Large intestine (tissue), 3 donors: Measurements from ENCODE around the gene CHST3. TPM values are rescaled to one million over a fixed set of nuclear protein-coding genes. Genes with fewer than 3 reads are reported as not detected.
"Not testable (repeated sequence)": the region's sequence is repeated elsewhere in the genome, so short reads cannot be mapped to it uniquely, and the experiment has no call there.

Experiments used
- DNase-seq, 2 donors: peaks; one replicate each; pipeline versions ENCODE4 v3.0.0 to v3.0.0-alpha.2; 2013
- H3K27ac ChIP-seq: one replicate; pipeline ENCODE4 v1.5.1; 2013; ENCODE audit warnings: low read length
- H3K27me3 ChIP-seq: 2 replicates; pipeline ENCODE4 v1.6.1; 2013; ENCODE audit warnings: low read length; ENCODE audit not compliant: control insufficient read depth, insufficient read depth
- H3K36me3 ChIP-seq: 2 replicates; pipeline ENCODE4 v1.6.1; 2013; ENCODE audit warnings: low read length; ENCODE audit not compliant: control insufficient read depth, insufficient read depth
- H3K4me1 ChIP-seq: one replicate; pipeline ENCODE4 v1.6.1; 2013; ENCODE audit warnings: low read length; ENCODE audit not compliant: control insufficient read depth, insufficient read depth
- H3K4me3 ChIP-seq: one replicate; pipeline ENCODE4 v1.5.1; 2013; ENCODE audit warnings: low read length
- H3K9me3 ChIP-seq: one replicate; pipeline ENCODE4 v1.6.1; 2013; ENCODE audit warnings: mild to moderate bottlenecking, low read depth, low read length, moderate library complexity; ENCODE audit not compliant: control insufficient read depth
- WGBS: methylation state at CpG from one replicate; pipeline ENCODE4 v1.1.5; 2013; ENCODE audit warnings: low lambda C conversion rate; ENCODE audit not compliant: insufficient coverage; 5-methylcytosine and 5-hydroxymethylcytosine counted together
- polyA plus RNA-seq: library from polyadenylated mRNA; unstranded; fragments of 120-200 nt; gene quantifications from one replicate; pipeline ENCODE4 v1.2.1, GENCODE V29; 2013

CHST3 gene
- polyA plus RNA-seq, 1 donor: 4.7 TPM

DNA sequence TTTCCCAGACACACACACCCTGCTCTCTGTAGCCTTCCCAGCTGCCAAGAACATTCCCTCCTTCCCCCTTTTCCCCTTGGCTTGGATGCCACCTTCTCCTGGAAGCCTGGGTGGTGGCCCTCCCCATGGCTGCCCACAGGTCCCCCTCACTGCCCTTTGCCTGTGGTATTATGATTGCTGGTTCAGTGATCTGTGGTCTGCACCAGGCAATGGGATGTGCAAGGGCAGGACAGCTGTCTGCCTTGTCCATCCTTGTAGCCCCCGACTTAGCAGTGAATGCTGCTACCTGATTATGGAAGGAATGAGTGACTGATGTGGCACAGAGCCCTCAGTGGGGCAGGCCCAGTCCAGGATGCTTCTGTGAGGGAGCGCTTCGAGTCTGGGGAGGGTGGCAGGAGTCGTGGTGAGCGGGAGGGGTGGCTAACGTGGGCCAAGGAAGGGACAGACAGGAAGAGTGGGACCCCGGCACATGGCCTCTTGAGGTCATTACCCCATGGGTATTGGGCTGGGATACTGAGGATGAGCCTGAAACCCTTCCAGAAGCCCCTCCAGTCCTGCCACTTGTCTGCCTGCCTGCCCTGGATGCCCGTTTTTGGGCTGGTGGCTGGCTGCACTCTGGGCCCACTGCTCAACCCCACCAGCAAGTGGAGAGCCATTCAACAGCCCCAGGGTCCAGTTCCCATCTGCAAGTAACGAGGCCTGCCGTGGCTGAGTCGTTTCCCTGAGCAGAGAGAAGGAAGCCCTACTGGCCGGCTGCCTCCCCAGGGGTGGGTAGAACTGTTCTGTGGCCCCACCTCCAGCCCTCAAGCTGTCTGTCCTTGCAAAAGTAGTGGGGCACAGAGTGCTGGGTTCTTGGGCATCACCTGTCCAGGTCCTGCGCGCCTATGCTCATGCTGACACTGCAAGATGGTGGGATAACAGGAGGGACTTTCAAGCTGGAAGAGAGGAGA, 8.8 kb downstream of the CHST3 start:
- DNase-seq: no peak
- WGBS: no CpG with 5 or more reads among the region's 14 CpGs
- peaks cover 2% of the 10 kb centered on the region for H3K4me1 ChIP-seq
- no peak overlapping the region for H3K27ac ChIP-seq
- no peaks in the 10 kb centered on the region for H3K36me3 ChIP-seq
- no peak overlapping the region for H3K4me3 ChIP-seq
- no peaks in the 10 kb centered on the region for H3K27me3 ChIP-seq
- no peaks in the 10 kb centered on the region for H3K9me3 ChIP-seq

DNA sequence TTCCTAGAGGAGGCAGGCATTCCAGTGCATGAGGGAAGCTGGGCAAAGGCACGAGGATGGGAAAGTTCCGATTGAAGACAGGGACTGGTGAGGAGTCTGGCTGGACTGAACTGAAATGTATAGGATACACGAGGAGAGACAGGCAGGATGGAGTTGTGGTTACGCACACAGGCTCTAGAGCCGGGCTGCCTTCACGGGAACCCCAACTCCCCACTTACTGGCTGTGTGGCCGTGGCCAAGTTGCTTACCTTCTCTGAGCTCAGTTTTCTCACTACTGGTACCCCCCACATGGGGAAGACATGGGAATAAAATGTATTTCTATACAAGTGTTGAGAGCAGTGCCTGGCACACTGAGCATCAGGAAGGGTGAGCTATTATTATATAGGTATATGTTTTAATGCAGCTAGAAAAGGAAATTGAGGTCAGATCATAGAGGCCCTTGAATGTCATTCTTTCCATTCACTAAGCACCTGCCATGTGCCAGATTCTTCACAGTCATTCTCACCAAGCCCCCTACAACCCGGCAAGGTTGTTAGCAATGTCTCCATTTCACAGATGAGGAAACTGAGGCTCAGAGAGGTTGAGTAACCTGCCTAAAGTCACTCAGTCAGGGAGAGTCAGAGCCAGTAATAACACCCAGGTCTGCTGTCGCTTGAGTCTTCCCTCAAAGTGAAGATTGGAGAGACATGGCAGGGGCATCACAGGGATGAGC, 9.7 kb downstream of the CHST3 start:
- Histone ChIP-seq H3K4me3 (no peak overlapping the region), H3K9me3 (no peaks in the 10 kb centered on the region), H3K27me3 (no peaks in the 10 kb centered on the region), H3K36me3 (no peaks in the 10 kb centered on the region), H3K4me1 (peaks cover 2% of the 10 kb centered on the region), H3K27ac (no peak overlapping the region)
- WGBS: no CpG with 5 or more reads among the region's 9 CpGs
- DNase-seq: no peak

DNA sequence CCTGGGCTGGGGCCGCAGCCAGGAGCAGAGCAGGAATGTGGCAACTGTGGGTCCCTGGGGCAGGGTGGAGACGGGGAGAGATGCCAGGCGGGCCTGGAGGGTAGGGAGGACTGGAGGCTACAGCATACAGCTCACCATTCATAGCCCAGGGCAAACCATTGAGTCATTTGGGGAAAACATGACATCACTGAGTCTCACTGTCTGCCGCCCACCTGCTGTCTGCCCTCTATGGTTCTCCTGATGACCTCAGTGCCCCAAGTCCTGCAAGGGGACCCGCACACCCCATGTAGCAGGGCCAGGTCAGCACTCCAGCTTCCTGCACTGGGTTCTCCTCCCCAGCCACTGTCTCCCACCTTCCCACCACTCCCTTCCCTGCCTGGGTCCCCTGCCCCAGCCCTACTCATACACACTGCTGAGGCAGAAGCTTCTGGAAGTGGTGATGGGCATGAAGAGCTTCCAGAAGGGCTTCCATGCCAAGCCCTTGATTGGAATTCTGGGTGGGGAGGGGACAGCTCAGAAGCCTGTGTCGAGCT, 10.4 kb downstream of the CHST3 start:
- WGBS: no CpG with 5 or more reads among the region's 6 CpGs

DNA sequence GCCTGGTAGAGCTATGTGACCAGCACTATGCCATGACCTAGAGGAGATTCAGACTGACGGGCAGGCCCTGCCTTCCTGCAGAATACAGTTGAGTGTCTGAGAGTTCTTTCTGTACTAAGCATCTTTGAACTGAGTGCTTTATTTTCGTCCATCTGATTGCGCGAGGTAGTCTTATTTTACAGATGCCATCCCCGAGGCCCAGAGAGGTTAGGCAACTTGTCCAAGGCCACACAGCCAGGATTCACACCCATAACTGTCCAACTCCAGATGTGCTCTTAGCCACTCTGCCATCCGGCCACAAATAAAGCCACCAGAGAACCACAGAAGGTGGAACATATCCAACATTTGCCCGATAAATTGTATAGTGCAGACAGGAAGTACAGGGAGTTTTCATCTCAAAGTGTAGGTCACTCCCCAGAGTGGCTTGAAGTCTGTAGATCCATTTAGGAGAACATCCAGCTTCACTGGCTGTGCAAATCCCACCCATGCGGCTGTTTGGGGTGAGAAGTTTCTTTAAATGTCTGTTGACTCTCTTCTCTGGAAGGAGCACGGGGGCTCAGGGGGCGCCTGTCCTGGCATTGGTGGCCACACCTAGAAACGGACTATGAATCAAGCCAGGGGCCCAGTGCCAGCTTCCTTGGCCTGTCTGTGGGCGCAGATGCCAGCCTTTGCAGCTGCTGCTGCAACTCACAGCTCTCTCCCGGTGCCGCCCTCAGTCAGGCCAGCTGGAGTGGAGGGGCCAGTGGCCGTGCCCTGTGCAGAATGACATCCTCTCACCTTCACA, 11.1 kb downstream of the CHST3 start:
- no peaks in the 10 kb centered on the region for H3K27me3 ChIP-seq
- no peaks in the 10 kb centered on the region for H3K9me3 ChIP-seq
- no peaks in the 10 kb centered on the region for H3K36me3 ChIP-seq
- H3K27ac ChIP-seq: no peak overlapping the region
- WGBS: no CpG with 5 or more reads among the region's 15 CpGs
- H3K4me1 ChIP-seq: peaks cover 2% of the 10 kb centered on the region
- no peak overlapping the region for H3K4me3 ChIP-seq
- no peak for DNase-seq

More for the DNA sequence above, 10.4 kb downstream of the CHST3 start:
- no peak overlapping the region for H3K4me3 ChIP-seq
- no peak for DNase-seq
- no peaks in the 10 kb centered on the region for H3K27me3 ChIP-seq
- H3K27ac ChIP-seq: no peak overlapping the region
- H3K36me3 ChIP-seq: no peaks in the 10 kb centered on the region
- peaks cover 2% of the 10 kb centered on the region for H3K4me1 ChIP-seq
- H3K9me3 ChIP-seq: no peaks in the 10 kb centered on the region

DNA sequence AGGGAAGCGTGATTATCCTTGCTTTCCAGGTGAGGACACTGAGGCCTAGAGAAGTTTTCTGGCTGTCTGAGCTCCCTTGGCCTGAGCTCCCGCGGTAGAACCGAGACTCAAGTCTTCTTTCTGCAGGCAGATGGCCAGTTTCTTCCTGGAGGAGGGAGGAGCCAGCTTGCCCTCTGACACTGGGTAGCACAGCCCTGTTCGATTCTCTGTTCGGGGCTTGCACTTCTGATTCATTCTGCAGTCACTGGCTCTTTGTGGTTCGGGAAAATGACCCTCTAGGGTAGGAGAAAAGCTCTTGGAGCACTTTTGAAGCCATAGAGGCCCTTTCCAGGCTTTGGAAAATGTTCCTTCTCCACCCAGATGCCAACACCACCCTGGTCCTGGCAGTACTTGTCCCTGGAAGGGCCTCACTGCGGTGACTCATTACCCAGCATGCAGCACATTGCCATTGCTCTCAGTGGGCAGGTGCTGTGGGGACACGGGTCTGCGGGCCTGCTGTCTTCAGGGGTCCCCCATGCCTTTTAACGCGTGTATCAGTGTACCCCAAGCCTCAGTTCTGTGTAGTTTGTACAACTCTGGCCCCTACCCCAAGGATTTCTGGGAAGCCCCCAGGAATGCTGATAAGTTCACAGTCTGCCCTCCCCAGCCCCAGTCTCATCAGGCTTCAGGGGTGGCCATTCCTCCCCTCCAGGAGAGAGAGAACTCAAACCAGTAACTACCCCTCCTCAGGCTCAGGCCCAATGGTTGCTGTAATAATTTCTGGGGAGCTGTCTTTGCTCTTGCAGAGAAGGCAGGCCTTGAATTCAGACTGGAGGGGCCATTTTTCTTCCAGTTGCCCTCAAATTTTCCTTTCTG, 11.9 kb downstream of the CHST3 start:
- Histone ChIP-seq H3K9me3 (no peaks in the 10 kb centered on the region), H3K4me3 (no peak overlapping the region), H3K36me3 (no peaks in the 10 kb centered on the region), H3K4me1 (peaks cover 2% of the 10 kb centered on the region), H3K27me3 (no peaks in the 10 kb centered on the region), H3K27ac (no peak overlapping the region)
- WGBS: no CpG with 5 or more reads among the region's 12 CpGs
- DNase-seq: no peak

DNA sequence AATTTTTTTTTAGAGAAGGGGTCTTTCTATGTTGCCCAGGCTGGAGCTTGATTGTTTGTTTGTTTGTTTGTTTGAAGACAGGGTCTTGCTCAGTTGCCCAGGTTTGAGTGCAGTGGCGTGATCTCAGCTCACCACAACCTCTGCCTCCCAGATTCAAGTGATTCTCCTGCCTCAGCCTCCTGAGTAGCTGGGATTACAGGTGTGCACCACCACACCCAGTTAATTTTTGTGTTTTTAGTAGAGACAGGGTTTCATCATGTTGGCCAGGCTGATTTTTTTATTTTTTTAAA, 13.4 kb downstream of the CHST3 start:
- H3K36me3 ChIP-seq, H3K4me1 ChIP-seq, H3K27me3 ChIP-seq, H3K4me3 ChIP-seq, H3K27ac ChIP-seq, DNase-seq, H3K9me3 ChIP-seq: not testable (repeated sequence)
- WGBS: no CpG with 5 or more reads among the region's 1 CpG

DNA sequence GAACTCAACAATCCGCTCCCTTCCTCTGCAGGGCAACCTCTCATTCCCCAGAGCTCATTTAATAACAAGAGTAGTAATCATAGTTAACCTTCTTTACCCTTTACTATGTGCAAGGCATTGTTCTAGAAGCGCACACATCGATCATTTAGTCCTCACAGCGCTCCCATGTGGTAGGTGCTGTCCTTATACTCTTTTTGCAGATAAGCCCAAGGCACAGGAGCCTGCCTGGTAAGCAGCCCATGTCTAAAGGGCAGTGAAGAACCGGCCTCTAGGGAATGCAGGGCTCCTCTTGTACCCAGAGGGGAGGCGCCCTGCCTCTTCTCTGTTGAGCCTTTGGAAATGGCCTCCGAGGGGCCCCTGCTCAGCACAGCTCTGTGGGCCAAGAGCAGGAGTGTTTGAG, 14.3 kb downstream of the CHST3 start:
- Histone ChIP-seq H3K9me3 (no peaks in the 10 kb centered on the region), H3K4me3 (no peak overlapping the region), H3K36me3 (no peaks in the 10 kb centered on the region), H3K27ac (no peak overlapping the region), H3K4me1 (peaks cover 5% of the 10 kb centered on the region), H3K27me3 (no peaks in the 10 kb centered on the region)
- DNase-seq: no peak
- 20% methylated on average over 1 of the region's 7 CpGs for WGBS

DNA sequence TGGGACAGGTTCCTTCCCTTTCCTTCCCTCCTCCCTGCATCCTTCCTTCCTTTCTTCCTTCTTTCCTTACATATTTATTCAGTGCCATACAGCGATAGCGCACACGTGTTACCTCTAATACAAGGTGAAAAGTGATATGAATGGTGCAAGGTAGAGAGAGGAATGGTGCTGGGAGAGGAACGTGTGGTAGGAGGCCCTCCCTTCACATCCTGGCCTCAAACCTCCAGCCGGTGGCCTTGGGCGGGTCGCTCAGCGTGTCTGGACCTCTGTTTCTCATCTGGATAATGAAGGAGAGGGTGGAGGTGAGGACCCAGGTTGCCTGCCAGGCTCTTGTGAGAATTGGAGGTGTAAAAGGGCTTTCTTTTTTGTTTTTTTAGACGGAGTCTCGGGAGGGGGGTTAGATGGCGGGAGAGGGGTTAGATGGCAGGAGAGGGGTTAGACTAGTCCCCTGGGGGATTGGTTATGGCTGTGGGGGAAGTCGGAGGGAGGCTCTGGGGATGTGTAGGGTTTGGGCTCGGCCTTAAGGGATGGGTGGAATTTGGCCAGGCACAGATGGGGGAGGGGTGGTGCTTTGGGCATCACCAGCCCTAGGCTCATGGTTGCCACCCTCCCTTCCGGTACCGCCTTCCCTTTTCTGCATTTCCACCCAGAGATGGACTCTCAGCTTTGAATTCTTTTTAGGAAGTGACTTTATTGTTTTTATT, 14.9 kb downstream of the CHST3 start:
- H3K27ac ChIP-seq: no peak overlapping the region
- peaks cover 5% of the 10 kb centered on the region for H3K4me1 ChIP-seq
- no peak overlapping the region for H3K4me3 ChIP-seq
- no peaks in the 10 kb centered on the region for H3K36me3 ChIP-seq
- no peak for DNase-seq
- H3K27me3 ChIP-seq: no peaks in the 10 kb centered on the region
- H3K9me3 ChIP-seq: no peaks in the 10 kb centered on the region
- 67% methylated on average over 1 of the region's 15 CpGs for WGBS

DNA sequence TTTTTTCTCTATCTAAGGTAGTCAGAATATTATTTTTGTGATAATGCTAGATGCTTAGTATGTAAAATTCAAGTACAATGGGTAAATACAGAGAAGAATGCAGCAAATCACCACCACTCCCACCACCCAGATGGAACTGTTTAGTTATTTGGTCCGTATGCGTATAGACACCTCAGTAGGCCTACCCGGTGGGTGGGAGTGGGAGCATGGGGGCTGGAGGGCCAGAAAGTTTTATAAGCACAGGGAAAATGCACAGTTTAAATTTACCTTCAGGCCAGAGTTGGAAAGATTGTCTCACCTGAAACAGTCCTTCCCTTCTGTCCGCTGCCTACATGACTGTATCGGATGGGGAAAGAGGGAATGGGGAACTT, 15.5 kb downstream of the CHST3 start:
- H3K36me3 ChIP-seq: no peaks in the 10 kb centered on the region
- H3K27me3 ChIP-seq: no peaks in the 10 kb centered on the region
- H3K27ac ChIP-seq: no peak overlapping the region
- WGBS: no CpG with 5 or more reads among the region's 5 CpGs
- H3K4me3 ChIP-seq: no peak overlapping the region
- DNase-seq: no peak
- peaks cover 5% of the 10 kb centered on the region for H3K4me1 ChIP-seq
- H3K9me3 ChIP-seq: no peaks in the 10 kb centered on the region
